Measurements from ENCODE around the gene ATXN7L1.

ATXN7L1 gene

DNA sequence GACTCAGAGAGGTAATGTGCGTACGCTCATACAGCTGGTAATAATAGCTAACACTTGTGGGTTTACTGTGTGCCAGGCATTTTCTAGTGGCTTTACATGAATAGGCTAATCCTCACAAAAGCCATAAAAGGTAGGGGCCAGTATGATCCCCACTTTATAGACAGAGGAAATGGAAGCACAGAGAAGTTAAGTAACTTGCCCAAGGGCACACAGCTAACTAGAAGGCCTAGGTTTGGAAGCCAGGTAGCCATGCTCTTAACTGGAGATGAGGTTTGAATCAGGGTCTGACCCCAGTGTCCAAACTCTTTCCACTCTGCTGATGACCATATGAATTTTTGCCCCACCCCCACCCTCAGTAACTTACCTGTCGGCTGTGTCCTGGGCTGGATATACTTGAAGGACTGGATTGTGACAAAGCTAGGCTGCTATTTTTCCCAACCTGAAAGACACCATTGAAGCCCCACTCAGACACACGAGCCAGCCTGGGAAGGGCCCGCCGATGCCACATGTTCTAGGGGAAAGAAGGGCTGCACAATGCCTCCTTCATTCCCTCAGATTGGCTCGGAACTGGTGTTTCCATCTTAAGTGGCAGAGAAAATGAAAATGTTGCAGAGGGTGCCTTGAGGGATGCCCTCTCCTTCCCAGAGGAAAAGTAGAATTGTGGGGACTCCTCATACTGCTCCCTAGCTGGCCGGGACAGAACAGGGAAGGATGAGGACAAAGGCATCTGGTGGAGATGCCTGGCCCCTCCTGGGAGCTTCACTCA is 266.1 kb downstream of the ATXN7L1 start:
- TF ChIP-seq GATA2 (IDR thresholded peaks at IDR 0.05; ENCODE audit: low read depth, low read length) (no peak), GATA3 (IDR thresholded peaks at IDR 0.05; ENCODE audit: low read depth, low read length) (no peak)

DNA sequence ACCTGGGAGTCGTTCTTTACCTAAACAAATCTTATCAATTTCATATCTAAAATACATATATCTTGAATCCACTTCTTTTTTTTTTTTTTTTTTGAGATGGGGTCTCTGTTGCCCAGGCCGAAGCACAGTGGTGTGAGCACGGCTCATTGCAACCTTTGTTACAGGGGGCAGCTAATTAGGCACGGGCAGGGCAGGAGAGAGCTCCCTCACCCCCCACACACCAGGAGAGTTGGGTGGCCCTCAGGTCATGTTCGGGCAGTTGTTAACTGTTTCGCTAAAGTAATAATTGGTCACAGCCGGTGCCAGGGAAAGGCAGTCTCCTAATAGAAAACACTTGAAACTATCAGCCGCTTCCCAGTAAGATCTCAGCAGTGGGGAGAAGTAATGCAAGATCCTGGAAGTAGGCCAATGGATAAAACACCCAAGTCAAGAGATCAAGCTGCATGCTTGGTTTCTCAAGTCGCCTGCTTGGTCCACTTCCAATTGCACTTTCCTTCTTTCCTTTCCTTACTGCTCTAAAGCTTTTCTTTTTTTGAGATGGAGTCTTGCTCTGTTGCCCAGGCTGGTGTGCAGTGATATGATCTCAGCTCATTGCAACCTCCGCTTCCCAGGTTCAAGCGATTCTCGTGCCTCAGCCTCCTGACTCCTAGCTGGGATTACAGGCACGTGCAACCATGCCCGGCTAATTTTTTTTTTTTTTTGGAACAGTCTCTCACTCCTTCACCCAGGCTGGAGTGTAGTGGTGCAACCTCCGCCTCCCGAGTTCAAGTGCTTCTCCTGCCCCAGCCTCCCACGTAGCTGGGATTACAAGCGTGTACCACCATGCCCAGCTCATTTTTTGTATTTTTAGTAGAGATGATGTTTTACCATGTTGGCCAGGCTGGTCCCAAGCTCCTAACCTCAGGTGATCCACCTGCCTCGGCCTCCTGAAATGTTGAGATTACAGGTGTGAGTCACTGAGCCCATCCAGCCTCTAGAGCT is 273.8 kb downstream of the ATXN7L1 start:
- TF ChIP-seq GATA2 (IDR thresholded peaks at IDR 0.05; ENCODE audit: low read depth, low read length) (no peak), GATA3 (IDR thresholded peaks at IDR 0.05; ENCODE audit: low read depth, low read length) (no peak)

DNA sequence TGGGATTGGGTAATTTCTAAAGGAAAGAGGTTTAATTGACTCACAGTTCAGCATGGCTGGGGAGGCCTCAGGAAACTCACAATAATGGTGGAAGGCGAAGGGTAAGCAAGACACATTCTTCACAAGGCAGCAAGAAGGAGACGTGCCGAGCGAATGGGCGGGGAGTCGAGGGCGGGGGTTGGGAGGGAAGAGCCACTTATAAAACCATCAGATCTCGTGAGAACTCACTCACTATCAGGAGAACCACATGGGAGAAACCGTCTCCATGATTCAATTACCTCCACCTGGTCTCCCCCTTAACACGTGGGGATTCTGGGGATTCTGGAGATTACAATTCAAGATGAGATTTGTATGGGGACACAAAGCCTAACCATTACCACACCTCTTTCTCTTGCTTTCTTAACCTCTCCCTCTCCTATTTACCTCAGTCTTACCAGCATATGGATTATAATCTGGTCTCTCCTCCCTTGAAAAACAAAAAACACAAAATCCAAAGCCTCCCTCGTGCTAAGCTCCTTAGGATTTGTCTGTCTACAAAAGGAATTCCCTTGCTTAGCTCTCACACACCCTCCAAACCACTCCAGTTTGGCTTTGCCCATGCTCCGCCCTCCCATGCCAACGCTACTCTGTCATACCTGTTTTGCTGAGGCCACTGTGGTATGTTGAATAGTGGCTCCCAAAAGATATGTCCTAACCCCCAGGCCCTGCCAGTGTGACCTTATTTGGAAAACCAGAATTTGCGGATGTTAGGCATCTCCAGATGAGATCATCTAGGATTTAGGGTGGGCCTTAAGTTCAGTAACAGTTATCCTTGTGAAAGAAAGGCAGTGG is 275.5 kb downstream of the ATXN7L1 start:
- TF ChIP-seq GATA2 (IDR thresholded peaks at IDR 0.05; ENCODE audit: low read depth, low read length) (no peak), GATA3 (IDR thresholded peaks at IDR 0.05; ENCODE audit: low read depth, low read length) (no peak)

DNA sequence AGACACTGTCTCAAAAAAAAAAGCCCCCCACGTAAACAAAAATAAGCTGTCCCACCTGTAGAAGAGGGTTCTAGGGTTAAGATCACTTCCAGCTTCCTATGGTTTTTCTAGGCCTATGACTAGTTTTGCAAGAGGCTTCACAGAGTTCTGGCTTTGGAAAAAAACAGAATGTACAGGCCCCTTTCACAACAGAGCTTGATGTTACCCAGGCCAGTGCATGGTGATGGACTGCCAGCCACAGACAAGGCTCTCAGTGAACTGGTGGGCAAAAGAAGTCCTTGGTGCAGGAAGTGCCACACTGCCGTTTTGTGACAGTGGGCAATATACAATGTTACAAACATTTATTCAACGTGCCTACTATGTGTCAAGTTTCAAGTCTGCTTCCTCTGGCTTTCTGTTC is 276.8 kb downstream of the ATXN7L1 start:
- no peak for TF ChIP-seq GATA2 (IDR thresholded peaks at IDR 0.05; ENCODE audit: low read depth, low read length)
- no peak for TF ChIP-seq GATA3 (IDR thresholded peaks at IDR 0.05; ENCODE audit: low read depth, low read length)

DNA sequence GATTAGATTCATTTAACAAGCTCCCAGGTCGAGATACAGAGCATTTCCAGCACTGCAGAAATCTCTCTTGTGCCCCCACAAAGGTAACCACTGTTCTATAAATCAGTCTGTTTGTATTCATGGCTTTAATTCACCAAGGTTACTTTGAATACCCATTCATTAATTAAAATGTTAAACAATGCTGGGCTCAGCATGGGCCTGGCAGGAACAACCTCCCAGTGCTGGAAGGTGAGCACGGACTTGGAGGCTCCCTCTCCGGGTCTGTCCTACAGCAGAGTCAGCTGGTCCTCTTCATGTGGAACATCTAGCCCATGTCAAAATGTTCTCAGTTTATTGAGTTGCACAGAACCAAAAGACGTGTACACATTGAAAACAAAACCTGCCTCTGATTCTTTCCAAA is 279.5 kb downstream of the ATXN7L1 start:
- no peak for TF ChIP-seq GATA2 (IDR thresholded peaks at IDR 0.05; ENCODE audit: low read depth, low read length)
- no peak for TF ChIP-seq GATA3 (IDR thresholded peaks at IDR 0.05; ENCODE audit: low read depth, low read length)

DNA sequence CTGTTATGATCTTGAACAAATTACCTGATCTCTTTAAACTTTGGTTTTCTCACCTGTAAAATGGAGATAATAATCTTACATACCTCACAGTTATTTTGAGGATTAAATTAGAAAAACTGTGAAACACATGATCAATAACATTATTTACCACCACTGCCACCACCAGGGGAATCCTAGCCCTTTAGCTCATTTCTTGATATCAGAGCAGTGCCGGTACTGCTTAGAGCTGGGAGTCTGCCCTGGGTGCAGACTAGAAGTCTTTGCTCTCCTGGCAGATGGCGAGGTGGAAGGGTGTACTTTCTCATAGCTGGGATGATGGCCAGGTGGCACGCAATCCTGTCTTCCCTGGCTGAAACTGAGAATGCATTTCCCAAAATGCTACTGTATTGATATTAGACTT is 282.4 kb downstream of the ATXN7L1 start:
- TF ChIP-seq GATA2 (IDR thresholded peaks at IDR 0.05; ENCODE audit: low read depth, low read length) (no peak), GATA3 (IDR thresholded peaks at IDR 0.05; ENCODE audit: low read depth, low read length) (no peak)

DNA sequence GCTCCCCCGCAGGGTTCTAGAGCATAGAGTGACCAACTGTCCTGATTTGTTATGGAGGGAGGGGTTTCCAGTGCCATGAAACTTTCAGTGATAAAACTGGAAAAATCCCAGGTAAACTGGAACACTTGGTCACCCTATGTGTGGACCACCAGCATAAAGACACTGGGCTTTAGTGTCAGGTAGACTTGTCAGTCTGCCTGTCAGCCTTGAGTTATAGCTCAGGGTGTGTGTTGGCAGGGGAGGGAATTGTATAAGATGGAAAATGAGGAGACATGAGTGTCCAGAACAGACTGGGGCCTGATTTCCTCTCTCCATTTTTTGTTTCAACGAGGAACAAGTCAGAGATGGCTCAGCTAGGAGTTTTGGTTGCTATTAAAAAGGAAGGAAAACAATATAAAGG is 284.9 kb downstream of the ATXN7L1 start:
- TF ChIP-seq GATA3 (IDR thresholded peaks at IDR 0.05; ENCODE audit: low read depth, low read length) (no peak), GATA2 (IDR thresholded peaks at IDR 0.05; ENCODE audit: low read depth, low read length) (no peak)

DNA sequence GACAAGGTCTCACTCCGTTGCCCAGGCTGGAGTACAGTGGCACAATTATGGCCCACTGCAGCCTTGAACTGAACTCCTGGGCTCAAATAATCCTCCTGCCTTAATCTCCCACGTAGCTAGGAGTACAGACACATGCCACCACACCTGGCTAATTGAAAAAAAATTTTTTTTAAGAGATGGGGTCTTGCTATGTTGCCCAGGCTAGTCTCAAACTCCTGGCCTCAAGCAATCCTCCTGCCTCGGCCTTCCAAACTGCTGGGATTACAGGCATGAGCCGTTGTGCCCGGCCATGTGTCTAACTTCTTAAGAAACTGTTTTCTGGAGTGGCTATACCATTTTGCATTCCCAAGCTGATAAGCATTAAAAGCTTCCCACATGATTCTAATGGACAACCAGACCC is 285.6 kb downstream of the ATXN7L1 start:
- TF ChIP-seq GATA2 (IDR thresholded peaks at IDR 0.05; ENCODE audit: low read depth, low read length): no peak
- no peak for TF ChIP-seq GATA3 (IDR thresholded peaks at IDR 0.05; ENCODE audit: low read depth, low read length)

DNA sequence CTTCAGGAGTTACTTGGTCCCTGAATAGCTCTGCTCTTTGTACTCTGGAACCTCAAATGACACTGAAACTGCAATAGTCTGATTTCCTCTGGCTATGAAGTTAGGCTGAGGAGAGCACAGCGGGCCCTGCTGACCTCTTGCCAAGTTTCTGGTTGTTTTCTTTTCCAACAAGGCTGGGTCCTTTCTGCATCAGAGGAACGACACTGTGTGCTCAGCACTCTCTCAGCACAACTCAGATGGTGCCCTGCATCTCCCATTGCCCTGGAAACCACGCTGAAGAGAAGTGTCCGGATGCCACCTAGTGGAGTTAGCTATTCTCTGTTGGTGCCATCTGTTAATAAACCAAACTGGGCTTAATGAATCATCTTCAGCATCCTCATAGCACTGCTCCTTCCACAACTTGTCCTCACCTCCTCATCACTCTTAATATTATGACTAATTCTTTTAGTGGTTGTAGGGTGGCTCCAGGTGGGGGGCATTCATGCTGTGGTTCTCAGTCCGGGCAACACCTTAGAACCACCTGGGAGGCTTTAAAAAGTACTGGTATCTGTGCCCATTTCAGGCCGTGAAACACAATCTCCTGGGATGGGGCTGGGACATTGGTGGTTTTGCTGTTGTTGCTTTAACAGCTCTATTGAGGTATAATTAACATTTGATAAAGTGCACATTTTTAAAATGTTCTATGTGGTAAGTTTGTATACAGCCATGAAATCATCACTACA is 286.9 kb downstream of the ATXN7L1 start:
- no peak for TF ChIP-seq GATA2 (IDR thresholded peaks at IDR 0.05; ENCODE audit: low read depth, low read length)

DNA sequence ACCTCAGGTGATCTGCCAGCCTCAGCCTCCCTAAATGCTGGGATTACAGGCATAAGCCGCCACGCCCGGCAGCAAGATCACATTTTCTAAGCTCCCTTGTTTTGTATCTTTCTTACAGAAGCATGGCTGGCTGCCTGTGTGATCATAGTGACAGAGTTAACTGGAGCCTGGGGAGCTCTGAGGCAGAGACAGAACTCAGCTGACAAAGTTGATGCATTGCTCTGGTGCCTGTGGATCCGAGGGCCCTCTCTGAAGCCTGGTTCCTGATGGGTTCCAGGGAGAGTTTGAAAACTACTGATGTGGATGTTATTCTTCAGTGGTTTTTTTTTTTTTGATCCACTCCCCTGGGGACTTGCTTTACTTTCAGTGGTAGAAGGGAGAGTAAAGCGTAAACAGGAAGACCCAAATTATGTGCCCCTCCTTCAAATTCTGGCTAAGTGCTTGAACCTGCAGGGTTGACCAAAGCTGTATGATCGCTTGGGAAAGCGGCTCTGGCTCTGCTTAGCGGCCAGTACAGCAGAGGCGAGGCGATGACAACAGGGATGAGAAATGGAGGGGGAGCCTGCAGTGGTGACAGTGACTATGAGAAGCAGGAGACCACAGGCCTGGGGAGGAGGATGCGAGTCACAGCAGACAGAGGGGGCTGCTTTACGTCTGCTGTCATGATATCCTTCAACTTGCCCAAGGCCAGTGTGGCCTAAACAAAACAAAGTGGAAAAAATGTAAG is 288.3 kb downstream of the ATXN7L1 start:
- TF ChIP-seq GATA2 (IDR thresholded peaks at IDR 0.05; ENCODE audit: low read depth, low read length): no peak
- TF ChIP-seq GATA3 (IDR thresholded peaks at IDR 0.05; ENCODE audit: low read depth, low read length): no peak

DNA sequence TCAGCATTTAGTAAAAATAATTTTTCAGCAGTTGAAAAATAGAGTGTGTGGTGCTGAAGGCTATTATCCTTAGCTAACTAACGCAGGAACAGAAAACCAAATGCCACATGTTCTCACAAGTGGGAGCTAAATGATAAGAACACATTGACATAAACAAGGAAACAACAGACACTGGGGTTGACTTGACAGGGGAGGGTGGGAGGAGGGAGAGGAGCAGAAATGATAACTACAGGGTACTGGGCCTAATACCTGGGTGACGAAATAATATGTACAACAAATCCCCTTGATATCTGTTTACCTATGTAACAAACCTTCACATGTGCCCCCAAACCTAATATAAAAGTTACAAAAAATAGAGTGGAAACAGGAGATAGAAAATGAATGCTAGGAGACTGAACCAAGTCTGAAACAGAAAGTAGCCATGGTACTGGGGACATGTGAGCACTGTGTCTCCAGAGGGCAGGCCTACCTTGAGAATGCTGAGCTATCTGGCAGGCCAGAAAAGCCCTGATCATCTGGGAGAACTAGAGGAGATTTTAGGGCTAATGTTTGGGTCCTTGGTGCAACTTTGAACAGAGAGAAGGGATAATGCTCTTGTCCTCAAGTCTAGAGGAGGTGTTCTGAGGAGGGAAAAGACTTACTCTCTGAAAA is 290.4 kb downstream of the ATXN7L1 start:
- TF ChIP-seq GATA2 (IDR thresholded peaks at IDR 0.05; ENCODE audit: low read depth, low read length) (no peak), GATA3 (IDR thresholded peaks at IDR 0.05; ENCODE audit: low read depth, low read length) (no peak)

DNA sequence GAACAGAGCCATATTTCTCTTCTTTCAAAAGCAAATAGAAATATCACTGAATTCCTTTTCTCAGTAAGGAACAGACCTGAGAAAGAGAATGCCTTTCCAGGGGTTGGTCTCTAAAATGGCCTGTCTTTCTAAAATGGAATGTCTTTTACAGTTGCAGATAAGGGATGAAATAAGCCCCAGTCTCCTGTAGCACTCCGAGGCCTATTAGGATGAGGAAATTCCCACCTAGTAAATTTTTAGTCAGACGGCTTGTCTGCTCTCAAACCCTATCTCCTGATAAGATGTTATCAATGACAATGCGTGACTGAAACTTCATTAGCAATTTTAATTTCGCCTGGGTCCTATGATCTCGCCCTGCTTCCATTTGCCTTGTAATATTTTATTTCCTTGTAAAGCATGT is 292.2 kb downstream of the ATXN7L1 start:
- TF ChIP-seq GATA2 (IDR thresholded peaks at IDR 0.05; ENCODE audit: low read depth, low read length): no peak
- TF ChIP-seq GATA3 (IDR thresholded peaks at IDR 0.05; ENCODE audit: low read depth, low read length): no peak

Measured in SH-SY5Y (cell line).